K562 (cell line): ENCODE results near the gene TP63. TPM values are rescaled to one million over a fixed set of nuclear protein-coding genes. Genes with fewer than 3 reads are reported as not detected.

Source experiments
- PHF20 ChIP-seq: fragments of 450-650 bp; IDR thresholded peaks from 2 replicates; pipeline ENCODE4 v1.6.1; 2018; ENCODE audit not compliant: partially characterized antibody
- ZNF780A ChIP-seq: fragments of 250-450 bp; sonication (Bioruptor Pico); IDR thresholded peaks from 2 replicates; pipeline ENCODE4 v1.5.0; 2021; ENCODE audit warnings: mild to moderate bottlenecking
- polyA plus RNA-seq, 8 experiments: library from polyadenylated mRNA; depleted of rRNA in 4 of 8; stranded (reverse) in 5 of 8; unstranded in 3 of 8; fragments of >200 nt; fragmentation: Nextera tagmentation in 2 of 8; fragmentation: Illumina TruSeq in 1 of 8; extraction: Ambion mirVana in 2 of 8; extraction: Trizol in 1 of 8; gene quantifications; 2 replicates each; pipeline versions ENCODE4 v1.2.1 to v1.2.3, GENCODE V29; 2011 to 2014; ENCODE audit warnings: inconsistent platforms in 1 of 8, missing spikeins in 1 of 8
- total RNA-seq, 7 experiments: library from RNA; depleted of rRNA in 6 of 7; stranded (reverse); fragments of >200 nt in 6 of 7; fragmentation: Illumina TruSeq in 2 of 7; extraction: Trizol in 2 of 7; gene quantifications; 2 replicates each; pipeline versions ENCODE4 v1.2.1 to v1.2.3, GENCODE V29; 2011 to 2021; ENCODE audit warnings: low replicate concordance in 1 of 7
- TF ChIP-seq, protein P1 (sequence below): fragments of 200-800 bp; sonication (Bioruptor generic); IDR thresholded peaks from 2 replicates; pipeline ENCODE4 v1.6.1; 2016; ENCODE audit warnings: missing genetic modification characterization, missing compliant biosample characterization

The TP63 gene
- total and polyA plus RNA-seq, 9 of the 15 experiments (the other 6 are each of a cell fraction or from before 2014, with no cell fraction given) = 0.32 to 1.4 (median 0.50) TPM

DNA sequence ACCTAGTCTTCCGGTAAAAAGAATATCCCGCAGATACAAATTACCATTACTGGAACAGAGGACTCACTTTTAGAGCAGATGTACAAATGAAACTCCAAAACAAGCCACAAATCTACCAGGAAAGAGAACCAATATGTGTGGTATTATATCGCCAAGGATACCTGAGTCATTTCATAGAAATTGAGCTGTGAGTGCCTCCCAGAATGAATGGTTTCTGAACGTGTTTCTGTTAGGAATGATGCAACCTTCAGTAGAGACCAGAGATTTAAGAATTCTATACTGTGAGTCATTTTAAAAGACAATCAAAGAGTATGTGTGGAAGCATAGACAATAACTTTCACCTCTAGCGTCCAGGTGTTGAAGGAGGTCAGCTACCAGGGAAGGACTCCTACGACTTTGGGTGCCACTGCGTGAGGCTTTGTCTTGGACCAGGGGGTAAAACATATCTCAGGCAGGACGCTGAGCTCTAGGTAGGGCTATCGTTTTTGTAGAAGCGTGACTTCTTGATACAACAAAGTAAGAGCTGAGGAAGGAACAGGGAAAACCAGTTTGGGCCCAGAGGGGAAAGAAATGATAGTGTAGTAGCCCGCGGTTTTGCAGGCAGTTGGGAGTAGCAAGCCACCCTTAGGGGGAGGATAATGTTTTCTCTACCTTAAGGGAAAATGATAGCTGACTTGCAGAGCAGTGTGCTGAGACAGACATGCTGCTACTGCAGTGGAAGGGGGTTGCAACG lies 210.4 kb downstream of the TP63 start (continued):
- TF ChIP-seq, protein P1, sequence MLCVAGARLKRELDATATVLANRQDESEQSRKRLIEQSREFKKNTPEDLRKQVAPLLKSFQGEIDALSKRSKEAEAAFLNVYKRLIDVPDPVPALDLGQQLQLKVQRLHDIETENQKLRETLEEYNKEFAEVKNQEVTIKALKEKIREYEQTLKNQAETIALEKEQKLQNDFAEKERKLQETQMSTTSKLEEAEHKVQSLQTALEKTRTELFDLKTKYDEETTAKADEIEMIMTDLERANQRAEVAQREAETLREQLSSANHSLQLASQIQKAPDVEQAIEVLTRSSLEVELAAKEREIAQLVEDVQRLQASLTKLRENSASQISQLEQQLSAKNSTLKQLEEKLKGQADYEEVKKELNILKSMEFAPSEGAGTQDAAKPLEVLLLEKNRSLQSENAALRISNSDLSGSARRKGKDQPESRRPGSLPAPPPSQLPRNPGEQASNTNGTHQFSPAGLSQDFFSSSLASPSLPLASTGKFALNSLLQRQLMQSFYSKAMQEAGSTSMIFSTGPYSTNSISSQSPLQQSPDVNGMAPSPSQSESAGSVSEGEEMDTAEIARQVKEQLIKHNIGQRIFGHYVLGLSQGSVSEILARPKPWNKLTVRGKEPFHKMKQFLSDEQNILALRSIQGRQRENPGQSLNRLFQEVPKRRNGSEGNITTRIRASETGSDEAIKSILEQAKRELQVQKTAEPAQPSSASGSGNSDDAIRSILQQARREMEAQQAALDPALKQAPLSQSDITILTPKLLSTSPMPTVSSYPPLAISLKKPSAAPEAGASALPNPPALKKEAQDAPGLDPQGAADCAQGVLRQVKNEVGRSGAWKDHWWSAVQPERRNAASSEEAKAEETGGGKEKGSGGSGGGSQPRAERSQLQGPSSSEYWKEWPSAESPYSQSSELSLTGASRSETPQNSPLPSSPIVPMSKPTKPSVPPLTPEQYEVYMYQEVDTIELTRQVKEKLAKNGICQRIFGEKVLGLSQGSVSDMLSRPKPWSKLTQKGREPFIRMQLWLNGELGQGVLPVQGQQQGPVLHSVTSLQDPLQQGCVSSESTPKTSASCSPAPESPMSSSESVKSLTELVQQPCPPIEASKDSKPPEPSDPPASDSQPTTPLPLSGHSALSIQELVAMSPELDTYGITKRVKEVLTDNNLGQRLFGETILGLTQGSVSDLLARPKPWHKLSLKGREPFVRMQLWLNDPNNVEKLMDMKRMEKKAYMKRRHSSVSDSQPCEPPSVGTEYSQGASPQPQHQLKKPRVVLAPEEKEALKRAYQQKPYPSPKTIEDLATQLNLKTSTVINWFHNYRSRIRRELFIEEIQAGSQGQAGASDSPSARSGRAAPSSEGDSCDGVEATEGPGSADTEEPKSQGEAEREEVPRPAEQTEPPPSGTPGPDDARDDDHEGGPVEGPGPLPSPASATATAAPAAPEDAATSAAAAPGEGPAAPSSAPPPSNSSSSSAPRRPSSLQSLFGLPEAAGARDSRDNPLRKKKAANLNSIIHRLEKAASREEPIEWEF (CRISPR knock-in tag) = no peak
- TF ChIP-seq PHF20 = no peak
- TF ChIP-seq ZNF780A (CRISPR knock-in tag) = no peak
